Activated CD8-positive, alpha-beta memory T cell treated with anti-CD3 and anti-CD28 coated beads, Interleukin-2, amount 50 U/mL, for 48 hours (primary cell): ENCODE data around the gene ARID4B.

Experiments
- DNase-seq: peaks from one replicate; pipeline ENCODE4 v3.0.0-alpha.2; 2020

ARID4B gene

DNA sequence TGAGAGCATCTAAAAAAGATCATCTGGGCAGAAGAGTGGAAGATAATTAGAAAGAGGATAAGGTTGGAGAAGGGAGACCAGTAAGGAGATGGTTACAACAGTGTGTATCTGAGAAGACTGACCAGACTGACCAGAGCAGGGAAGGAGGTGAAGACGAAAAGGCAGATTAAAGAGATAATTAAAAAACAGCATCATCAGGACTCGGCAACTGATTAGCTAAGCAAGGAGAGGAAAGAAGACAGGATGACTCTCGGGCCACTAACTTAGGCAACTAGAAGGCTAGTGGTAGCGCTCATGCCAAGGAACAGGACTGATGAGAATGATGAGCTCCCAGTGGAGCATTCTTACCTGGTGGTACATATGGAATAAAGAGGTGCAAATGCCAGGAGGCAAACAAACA lies 170.8 kb downstream of the ARID4B start:
- DNase-seq = no peak

DNA sequence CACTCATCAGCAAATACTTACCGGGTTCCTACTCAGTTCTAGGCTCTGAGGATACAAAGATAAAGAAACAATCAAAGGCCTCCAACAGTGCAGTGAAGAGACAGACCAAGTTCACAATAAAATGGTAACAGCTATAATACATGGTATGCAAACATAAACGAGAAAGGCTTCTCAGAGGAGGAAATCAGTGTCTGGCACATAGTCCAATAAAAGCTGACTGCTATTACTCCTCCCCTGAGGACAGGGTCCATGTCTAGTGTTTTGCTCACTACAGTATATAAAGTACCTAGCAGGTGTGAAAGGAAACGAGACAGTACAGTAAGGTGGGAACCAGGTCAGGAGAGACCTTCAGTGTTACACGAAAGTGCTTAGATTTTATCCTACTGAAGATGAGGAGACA lies 171.2 kb downstream of the ARID4B start:
- DNase-seq = no peak

DNA sequence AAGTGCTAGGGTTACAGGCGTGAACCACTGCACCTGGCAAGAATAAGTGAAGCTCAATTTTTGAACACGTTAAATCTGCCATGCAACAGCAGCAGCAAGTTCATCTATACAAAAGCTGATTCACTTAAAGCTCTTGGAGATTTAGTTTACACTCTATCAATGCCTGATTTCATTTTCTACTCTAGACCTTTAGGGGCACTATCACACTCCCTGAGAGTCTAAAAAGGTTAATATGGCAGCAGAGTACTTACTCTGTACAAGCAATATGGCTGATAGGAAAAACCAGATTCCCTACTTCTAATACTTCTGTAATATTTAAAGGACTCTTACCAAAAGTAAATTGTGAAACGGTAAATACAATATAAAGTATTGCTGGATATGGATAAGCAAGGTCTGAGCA lies 171.7 kb downstream of the ARID4B start:
- DNase-seq = no peak

DNA sequence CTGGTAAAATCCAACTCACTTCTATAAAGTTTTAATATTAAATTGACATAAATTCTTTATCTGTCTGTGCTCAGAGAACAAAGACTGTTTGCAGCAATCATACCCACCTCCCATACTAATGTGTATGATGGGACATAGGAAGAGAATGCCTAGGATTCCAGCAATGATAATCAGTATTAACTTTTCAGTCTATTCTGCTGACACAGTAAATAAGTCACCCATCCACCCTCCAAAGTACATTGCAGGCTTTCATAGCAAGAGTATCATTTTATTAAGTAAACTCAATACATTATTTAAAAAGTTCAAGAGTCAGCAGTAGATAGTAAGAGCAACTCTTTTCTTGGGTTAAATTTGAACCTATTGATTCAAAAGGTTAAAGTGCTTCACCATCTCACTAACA lies 175.7 kb downstream of the ARID4B start:
- DNase-seq = no peak

DNA sequence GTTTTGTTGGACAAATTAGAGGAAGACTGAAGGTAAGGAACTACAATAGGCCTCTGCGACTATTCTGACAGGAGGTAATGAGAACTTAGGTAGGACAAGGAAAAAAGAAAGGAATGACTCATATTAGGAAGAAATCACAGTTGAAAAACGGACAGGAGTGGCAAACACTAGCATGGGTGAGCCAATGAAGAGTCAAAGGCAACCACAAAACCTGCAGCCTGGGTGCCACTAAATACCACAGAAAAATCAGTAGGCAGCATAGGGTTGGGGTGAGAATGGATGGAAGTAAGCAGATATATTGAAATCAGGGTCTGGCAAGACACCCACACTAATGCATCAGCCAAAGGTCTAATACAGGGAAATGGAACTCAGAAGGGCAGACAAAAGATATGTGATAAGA lies 176.9 kb downstream of the ARID4B start:
- DNase-seq = no peak

DNA sequence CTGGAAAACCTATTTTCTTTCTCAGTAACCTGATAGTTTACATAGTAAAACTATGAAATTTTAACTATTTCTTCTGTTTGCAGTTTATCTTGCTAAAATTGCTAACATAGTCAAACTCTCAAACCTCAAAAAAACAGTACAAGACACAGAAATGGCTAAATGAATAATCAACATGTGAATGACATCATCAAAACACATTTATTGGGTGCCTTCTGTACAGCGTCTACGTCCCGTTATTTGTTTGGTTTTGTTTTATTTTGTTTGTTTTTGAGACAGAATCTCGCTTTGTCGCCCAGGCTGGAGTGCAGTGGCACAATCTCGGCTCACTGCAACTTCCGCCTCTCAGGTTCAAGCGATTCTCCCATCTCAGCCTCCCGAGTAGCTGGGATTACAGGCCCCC lies 178.2 kb downstream of the ARID4B start:
- no peak for DNase-seq

DNA sequence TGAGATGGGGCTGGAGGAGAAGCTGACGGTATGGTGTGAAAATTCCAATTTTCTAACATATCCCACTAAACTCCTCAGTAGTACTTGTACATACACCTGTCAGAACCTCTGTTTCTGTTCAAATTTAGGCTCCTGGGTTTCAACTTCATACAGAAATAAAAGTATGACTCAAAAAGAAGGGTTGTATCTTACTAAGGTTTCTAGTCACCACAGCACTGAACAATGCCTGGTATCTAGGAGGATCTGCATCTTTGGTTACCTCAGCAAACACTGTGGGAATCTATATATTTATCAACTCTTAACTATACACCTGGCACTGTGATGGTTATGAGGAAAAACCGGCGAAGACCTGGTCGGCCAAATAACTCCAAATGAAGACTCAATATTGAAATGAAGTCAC lies 180.7 kb downstream of the ARID4B start:
- no peak for DNase-seq

DNA sequence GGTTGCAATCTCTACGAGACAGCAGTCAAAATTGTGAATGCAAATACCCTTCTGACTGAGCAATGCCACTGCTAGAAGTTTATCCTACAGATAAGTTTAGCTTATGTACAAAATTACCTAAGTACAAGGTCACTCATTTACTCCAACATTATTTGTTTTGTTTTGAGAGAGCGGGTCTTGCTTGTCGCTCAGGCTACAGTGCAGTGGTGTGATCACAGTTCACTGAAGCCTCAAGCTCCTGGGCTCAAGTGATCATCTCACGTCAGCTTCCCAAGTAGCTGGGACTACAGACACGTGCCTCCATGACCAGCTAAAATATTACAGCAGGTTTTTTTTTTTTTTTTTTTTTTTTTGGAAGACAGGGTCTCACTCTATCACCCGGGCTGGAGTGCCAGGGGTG lies 182.3 kb downstream of the ARID4B start:
- DNase-seq = no peak

DNA sequence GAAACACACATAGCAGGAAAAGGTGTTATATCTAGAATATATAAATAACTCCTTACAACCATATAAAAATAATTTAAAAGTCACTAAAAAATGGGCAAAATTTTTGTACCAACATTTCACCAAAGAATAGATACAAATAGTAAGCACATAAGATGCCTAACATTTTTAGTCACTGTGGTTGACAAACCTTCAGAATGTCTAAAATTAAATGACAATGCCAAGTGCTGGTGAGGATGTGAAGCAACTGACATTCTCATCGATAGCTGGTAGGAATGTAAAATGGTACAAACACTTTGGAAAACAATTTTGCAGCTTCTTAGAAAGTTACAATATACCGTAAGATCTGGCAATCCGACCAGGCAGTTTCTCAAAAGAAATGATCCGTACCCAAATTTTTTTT lies 185.0 kb downstream of the ARID4B start:
- DNase-seq = no peak

DNA sequence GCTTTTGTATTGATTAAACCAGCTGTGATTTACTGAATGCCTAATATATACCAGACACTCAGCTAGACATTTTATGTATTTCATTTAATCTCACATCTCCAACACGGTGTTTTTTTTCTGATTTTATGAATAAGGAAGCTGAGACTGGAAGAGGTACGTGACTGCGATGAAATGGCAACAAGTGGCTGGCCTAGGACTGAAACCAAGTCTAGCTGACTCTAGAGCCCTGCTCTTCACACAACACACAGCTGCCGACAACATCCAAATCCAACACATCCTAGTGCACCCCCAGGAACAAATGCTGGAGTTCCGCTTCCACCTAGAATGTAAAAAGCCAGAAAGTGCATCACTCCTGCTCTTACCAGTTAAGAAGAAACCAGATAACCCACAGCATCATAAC lies 188.7 kb downstream of the ARID4B start:
- no peak for DNase-seq

DNA sequence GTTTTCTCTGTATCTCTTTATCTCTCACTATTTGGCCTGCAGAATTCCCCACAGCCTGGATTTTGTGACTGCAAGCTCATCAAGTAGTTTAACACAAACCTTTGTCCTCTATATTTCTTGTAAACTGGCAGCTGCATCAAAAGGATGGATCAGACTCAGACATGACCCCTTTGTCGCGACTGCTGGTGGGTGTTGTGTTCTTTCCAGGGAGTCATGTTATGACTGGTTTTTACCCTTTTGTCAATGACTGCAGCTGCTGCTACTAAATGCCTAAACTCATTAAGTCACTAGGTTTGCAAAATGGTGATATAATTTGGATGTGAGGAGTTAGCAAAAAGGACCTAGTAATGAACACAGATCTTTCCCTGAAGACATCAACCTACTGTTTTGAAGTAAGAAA lies 189.2 kb downstream of the ARID4B start:
- no peak for DNase-seq

DNA sequence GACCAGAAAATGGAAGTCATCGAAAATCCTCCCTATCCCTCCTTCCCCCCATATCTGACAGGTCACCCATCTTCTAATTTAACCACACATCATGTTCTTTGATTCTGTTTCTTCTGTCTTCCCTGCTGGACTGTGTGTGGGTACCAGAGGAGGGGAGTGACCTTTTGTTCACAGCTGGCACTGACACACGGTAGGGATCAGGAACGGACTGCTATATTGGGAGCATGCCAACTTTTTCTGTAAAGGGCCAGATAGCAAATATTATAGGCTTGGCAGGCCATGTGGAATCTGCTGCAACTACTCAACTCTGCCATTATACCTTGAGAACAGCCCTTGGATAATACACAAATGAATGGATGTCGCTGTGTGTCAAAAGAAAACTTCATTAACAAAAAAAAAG lies 191.9 kb downstream of the ARID4B start:
- DNase-seq = no peak

DNA sequence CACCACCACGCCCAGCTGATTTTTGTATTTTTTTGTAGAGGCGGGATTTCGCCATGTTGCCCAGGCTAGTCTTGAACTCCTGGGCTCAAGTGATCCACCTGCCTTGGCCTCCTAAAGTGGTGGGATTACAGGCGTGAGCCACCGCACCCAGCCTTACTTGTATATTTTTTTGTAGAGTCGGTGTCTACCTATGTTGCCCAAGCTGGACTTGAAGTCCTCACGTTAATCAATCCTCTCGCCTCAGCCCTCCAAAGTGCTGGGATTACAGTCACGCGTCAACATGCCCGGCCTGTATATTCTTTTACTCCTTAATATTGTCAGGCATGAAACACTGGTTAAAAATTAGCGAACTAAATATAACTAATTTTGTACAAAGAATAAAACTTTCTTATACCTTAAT lies 193.8 kb downstream of the ARID4B start:
- DNase-seq = no peak

DNA sequence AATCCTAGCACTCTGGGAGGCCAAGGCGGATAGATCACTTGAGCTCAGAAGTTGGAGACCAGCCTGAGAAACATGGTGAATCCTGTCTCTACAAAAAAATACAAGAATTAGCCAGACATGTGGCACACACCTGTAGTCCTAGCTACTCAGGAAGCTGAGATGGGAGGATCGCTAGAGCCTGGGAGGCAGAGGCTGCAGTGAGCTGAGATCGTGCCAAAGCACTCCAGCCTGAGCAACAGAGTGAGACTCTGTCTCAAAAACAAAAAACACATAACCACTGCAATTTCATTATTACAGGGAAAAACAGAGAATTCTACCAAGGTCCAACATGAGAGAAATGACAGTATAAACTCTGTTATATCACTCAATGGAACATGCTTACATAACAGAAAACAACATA lies 194.9 kb downstream of the ARID4B start:
- no peak for DNase-seq

DNA sequence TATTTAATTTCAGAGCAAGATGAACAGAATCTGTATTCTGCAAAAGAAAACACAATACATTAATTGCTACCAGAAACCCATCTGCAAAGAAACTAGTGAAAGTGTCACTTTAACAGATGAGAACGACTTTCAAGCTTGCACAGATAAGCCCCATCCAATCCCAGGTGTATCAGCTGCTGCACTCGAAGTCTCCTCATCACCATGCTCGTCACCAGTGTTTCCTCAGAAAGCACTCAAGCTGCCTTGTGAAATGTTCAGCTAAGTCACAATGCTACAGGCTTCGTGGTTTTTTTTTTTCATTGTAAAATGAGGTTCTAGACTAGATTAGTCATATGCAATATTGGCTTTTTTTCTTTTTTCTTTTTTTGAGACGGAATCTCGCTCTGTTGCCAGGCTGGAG lies 196.0 kb downstream of the ARID4B start:
- no peak for DNase-seq

DNA sequence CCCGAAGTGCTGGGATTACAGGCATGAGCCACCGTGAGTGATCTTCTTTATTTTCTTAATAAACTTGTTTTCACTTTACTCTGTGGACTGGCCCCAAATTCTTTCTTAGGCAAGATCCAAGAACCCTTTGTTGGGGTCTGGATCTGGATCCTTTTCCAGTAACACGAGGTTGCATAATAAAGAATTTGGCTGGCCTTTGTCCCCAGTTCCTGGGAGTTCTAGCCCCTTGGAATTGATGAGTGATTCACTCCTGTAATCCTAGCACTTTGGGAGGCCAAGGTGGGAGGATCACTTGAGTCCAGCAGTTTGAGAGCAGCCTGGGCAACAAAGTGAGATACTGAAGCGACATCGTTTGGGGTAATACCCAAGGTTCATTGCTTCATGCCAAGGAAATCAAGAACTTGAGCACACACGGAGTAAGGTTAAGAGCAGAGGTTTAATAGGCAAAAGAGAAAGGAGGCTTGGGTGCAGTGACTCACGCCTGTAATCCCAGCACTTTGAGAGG lies 197.2 kb downstream of the ARID4B start:
- no peak for DNase-seq

DNA sequence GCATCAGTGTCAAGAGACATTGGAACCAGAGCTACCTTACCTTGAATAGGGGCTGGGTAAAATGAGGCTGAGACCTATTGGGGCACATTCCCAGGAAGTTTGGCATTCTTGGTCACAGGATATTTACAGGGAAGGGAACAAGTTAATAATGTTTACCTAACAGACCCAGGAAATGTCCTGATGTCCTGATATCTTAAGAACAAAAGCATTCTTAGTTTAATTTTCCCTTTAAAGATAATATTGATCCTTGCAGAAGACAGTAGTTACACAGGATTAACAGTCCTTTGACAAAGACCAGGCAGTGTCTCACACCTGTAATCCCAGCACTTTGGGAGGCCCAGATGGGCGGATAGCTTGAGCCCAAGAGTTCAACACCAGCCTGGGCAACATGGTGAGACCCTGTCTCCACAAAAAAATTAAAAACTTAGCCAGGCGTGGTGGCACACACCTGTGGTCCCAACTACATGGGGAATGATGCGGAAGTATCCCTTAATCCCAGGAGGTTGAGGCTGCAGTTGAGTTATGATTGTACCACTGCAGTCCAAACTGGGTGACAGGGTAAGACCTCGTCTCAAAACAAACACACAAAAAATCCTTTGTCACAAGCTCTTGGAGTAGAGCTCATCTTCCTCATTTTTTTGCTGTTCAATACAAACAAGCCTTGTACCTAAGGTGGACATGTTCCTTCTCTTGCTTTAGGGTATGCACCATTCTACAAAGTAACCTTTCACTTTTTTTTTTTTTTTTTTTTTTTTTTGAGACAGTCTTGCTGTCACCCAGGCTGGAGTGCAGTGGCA lies 198.0 kb downstream of the ARID4B start:
- no peak for DNase-seq

DNA sequence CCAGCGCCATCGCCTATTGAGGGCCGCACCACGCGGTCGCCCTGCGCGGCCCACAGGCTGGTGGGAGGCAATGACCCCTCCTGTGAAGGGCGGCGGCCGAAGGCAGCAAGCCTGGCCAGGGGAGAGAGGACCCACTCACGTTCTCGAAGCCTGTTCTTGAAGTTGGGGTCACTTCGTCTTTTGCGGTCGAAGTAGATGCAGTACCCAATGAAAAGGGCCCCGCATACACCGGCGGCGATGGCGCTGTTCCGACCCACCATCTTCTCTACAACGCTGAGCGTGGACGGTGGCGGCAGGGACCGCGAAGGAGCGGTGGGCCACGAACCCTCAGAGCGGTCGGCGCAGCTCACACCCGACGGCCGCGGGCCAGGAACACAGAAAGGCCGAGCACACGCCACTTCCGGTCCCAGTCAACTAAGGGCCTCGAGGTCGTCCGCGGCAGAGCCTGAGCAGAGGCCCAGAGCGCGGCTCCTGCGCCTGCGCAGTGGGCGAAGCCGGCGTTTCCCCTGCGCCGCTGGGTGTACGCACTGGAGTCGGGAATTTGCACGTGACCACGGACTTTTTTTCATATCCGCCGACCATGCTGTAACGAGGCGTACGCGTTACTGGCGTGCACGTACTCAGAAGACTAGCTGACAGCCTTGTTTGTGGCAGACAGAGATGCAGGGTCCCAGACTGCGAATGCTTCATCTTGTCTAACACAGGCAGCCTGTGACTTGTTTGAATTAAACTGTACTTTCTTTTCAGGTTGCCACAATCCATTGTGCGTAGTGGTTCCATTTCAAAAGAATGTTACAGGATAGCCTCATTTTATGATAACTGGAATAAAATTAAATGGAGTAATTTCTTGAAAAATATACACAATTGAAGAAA lies 199.3 kb downstream of the ARID4B start, which contains the start of gene TOMM20:
TOMM20 (minus strand) TSS at position 382 of the 873 bp plus-strand sequence; CDS start at position 260, 122 bp downstream.
- peak; percentile 97 for DNase-seq

DNA sequence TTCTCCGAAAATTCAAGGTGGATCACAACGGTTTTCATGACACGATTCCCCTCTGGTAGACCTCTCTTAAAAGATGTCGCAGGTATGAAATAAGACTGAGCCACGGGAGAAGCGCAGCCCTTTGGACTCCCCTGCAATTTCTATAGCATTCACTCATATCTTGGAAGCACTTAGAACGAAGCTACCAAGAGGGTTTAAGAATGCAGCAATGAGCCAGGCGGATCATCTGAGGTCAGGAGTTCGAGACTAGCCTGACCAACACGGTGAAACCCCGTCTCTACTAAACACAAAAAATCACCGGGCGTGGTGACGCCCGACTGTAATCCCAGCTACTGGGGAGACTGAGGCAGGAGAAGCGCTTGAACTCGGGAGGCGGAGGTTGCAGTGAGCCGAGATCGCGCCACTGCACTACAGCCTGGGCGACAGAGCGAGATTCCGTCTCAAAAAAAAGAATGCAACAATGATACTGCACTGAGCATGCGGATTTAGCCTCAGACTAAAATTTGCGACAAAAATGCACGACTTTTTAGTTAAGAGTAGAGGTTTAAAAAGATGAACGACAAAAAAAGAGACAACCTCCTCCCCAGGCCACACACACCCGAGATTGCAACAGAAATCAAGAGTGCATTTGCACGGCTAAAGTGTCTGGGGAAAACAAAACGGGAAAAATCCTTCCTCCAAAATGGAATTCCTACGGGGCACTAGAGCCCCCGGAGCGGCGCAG lies 200.1 kb downstream of the ARID4B start:
- DNase-seq = peak; percentile 63

DNA sequence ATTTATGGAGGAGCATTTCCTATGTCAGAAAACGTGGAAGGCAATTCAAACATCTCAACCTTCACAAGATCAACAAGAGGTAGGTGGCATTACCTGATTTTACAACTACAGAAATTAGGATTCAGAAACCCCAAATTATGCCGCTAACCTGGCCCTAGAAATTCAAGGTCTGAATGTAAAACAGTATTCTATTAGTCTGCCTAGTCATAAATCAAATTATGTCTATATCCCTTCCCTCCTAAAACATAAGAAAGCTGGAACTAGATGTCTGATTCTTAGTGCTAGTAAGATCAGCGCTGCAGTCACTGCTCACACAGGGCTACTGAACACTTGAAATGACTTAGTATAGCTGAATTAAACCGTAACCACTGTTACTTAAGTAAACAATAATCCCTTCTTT lies 200.8 kb downstream of the ARID4B start:
- DNase-seq = no peak

DNA sequence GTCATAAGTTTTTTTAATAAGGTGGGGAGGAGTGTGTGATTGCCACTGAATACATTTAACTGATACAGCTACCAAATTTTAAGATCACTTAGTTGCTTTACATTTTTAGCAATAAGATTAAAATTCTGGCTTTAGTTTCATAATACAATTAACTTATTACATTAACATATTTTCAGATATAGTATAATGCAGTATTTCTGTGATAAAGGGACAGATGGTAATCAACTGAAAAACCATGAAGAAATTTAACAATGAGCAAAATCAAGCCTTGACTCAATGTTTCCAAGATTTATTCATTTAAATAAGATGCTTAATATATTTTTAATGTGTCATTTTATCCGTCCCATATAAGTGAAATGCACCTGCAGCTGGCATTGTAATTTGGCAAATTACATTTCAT lies 203.3 kb downstream of the ARID4B start:
- DNase-seq = no peak

DNA sequence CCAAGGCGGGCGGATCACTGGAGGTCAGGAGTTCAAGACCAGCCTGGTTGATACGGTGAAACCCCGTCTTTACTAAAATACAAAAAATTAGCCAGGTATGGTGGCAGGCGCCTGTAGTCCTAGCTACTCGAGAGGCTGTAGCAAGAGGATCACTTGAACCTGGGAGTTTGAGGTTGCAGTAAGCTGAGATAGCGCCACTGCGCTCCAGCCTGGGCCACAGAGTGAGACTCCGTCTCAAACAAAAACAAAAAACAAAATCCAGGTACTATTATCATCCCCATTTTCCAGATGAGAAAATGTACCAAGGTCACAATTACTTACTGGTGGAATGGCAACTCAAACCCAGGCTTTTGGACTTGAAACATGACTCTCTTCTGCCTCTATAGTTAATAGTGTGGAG lies 203.9 kb downstream of the ARID4B start:
- no peak for DNase-seq

DNA sequence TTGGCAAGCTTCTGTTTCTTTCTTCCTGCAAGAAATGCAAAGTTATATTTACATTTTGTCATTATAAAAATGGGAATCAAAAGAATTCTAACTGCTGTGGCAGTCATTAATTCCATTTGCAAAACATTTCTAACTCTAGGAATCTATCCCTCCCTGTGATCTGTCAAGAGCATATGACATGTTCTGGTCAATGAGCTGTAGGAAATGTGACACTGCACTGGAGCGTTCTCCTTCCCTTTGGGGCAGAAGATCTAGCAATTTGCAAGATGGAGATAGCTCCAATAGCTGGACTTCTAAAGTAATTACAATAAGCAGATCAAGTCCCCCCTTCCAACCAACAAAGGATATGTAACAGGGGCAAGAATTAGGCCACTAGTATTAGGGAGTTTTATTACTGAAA lies 205.6 kb downstream of the ARID4B start:
- DNase-seq = no peak
